SK-N-SH treated with all-trans-retinoic acid at 6 μM for 48 hours (cell line): ENCODE data around the gene SP110.

Experiments used
- ATAC-seq: fragments of 200-7000 bp; cut with Tn5 transposase; 3 replicates; pipeline ENCODE4 v1.9.1; 2020; ENCODE audit warnings: mild to moderate bottlenecking, moderate library complexity
- ARNTL ChIP-seq: fragments of 450-650 bp; formaldehyde crosslinking; IDR thresholded peaks from 2 replicates; pipeline ENCODE4 v1.5.0; 2020; ENCODE audit warnings: low read depth, mild to moderate bottlenecking, moderate library complexity, borderline replicate concordance
- CSRNP3 ChIP-seq: fragments of 250-450 bp; sonication (Bioruptor Pico); IDR thresholded peaks from 2 replicates; pipeline ENCODE4 v1.5.1; 2021; ENCODE audit warnings: mild to moderate bottlenecking, moderate library complexity
- ESRRG ChIP-seq: fragments of 250-450 bp; sonication (Bioruptor Pico); IDR thresholded peaks from 2 replicates; pipeline ENCODE4 v1.6.1; 2021; ENCODE audit warnings: mild to moderate bottlenecking
- GLIS3 ChIP-seq: fragments of 250-450 bp; sonication (Bioruptor Pico); IDR thresholded peaks from 2 replicates; pipeline ENCODE4 v1.5.0; 2020; ENCODE audit warnings: mild to moderate bottlenecking, moderate library complexity
- ISL1 ChIP-seq: fragments of 250-450 bp; sonication (Bioruptor Pico); IDR thresholded peaks from 2 replicates; pipeline ENCODE4 v2.1.2; 2022; ENCODE audit warnings: mild to moderate bottlenecking, moderate library complexity
- OSR1 ChIP-seq: fragments of 250-450 bp; sonication (Bioruptor Pico); IDR thresholded peaks from 2 replicates; pipeline ENCODE4 v1.8.0; 2022; ENCODE audit warnings: moderate library complexity, mild to moderate bottlenecking, inconsistent platforms
- POU6F1 ChIP-seq: fragments of 250-450 bp; sonication (Bioruptor Pico); IDR thresholded peaks from 2 replicates; pipeline ENCODE4 v1.8.0; 2021; ENCODE audit warnings: low read depth, mild to moderate bottlenecking, moderate library complexity, borderline replicate concordance
- PPARA ChIP-seq: fragments of 250-450 bp; sonication (Bioruptor Pico); IDR thresholded peaks from 2 replicates; pipeline ENCODE4 v1.5.0; 2020; ENCODE audit warnings: mild to moderate bottlenecking, borderline replicate concordance
- SNAI2 ChIP-seq: fragments of 250-450 bp; sonication (Bioruptor Pico); IDR thresholded peaks from 2 replicates; pipeline ENCODE4 v1.5.0; 2020; ENCODE audit warnings: mild to moderate bottlenecking, moderate library complexity
- TCF4 ChIP-seq: fragments of 250-450 bp; sonication (Bioruptor Pico); IDR thresholded peaks from 2 replicates; pipeline ENCODE4 v1.8.0; 2021; ENCODE audit warnings: mild to moderate bottlenecking, moderate library complexity, borderline replicate concordance
- ZFP3 ChIP-seq: fragments of 250-450 bp; sonication (Bioruptor Pico); IDR thresholded peaks from 2 replicates; pipeline ENCODE4 v1.5.0; 2020; ENCODE audit warnings: mild to moderate bottlenecking, moderate library complexity
- ZFP30 ChIP-seq: fragments of 450-650 bp; formaldehyde crosslinking; IDR thresholded peaks from 2 replicates; pipeline ENCODE4 v1.5.0; 2022; ENCODE audit warnings: mild to moderate bottlenecking, moderate library complexity
- TF ChIP-seq, protein P1 (sequence below): fragments of 250-450 bp; sonication (Bioruptor Pico); IDR thresholded peaks from 2 replicates; pipeline ENCODE4 v1.5.0; 2020; ENCODE audit warnings: mild to moderate bottlenecking, moderate library complexity

SP110 gene

DNA sequence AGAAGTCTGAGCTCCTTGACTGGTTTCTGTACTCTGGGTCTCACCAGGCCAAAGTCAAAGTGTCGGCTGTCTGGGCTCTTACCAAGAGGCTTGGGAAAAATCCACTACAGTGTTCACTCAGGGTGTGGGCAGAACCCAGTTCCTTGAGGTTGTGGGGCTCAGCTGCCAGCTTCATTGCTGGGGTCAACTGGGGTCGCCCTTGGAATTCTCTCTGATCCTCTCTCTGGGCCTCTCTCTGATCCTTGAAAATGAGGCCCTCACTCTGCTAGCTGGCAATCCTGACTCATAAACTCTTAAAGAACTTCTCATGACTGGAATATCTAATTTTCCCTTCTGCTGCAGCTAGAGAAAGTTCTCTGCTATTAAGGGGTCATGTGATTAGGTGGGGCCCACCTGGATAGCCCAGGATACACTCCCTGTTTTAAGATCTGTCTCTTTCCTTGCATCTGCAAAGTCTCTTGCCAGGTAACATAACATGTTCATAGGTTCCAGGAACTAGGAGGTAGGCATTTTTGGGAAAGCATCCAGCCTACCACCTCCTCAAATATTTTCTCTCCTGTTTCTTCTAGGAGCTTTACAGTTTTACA is 66.3 kb downstream of the SP110 start:
- TF ChIP-seq ESRRG (CRISPR knock-in tag) (no peak), ISL1 (no peak)
- no peak for ATAC-seq

GRCh38 chr2:230152334-230152733 is 67.5 kb downstream of the SP110 start:
- ATAC-seq: no peak
- TF ChIP-seq CSRNP3 (CRISPR knock-in tag): no peak
- TF ChIP-seq SNAI2 (CRISPR knock-in tag): no peak
- TF ChIP-seq, protein P1, sequence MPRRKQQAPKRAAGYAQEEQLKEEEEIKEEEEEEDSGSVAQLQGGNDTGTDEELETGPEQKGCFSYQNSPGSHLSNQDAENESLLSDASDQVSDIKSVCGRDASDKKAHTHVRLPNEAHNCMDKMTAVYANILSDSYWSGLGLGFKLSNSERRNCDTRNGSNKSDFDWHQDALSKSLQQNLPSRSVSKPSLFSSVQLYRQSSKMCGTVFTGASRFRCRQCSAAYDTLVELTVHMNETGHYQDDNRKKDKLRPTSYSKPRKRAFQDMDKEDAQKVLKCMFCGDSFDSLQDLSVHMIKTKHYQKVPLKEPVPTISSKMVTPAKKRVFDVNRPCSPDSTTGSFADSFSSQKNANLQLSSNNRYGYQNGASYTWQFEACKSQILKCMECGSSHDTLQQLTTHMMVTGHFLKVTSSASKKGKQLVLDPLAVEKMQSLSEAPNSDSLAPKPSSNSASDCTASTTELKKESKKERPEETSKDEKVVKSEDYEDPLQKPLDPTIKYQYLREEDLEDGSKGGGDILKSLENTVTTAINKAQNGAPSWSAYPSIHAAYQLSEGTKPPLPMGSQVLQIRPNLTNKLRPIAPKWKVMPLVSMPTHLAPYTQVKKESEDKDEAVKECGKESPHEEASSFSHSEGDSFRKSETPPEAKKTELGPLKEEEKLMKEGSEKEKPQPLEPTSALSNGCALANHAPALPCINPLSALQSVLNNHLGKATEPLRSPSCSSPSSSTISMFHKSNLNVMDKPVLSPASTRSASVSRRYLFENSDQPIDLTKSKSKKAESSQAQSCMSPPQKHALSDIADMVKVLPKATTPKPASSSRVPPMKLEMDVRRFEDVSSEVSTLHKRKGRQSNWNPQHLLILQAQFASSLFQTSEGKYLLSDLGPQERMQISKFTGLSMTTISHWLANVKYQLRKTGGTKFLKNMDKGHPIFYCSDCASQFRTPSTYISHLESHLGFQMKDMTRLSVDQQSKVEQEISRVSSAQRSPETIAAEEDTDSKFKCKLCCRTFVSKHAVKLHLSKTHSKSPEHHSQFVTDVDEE (CRISPR knock-in tag): no peak
- no peak for TF ChIP-seq POU6F1 (CRISPR knock-in tag)
- no peak for TF ChIP-seq GLIS3 (CRISPR knock-in tag)
- no peak for TF ChIP-seq ZFP3
- no peak for TF ChIP-seq TCF4

GRCh38 chr2:230144355-230144754 is 75.4 kb downstream of the SP110 start:
- no peak for TF ChIP-seq CSRNP3 (CRISPR knock-in tag)
- TF ChIP-seq PPARA (CRISPR knock-in tag): no peak
- TF ChIP-seq, protein P1 (CRISPR knock-in tag): no peak
- ATAC-seq: no peak

- no peak for ATAC-seq
- TF ChIP-seq GLIS3 (CRISPR knock-in tag) (no peak), PPARA (CRISPR knock-in tag) (no peak), ARNTL (CRISPR knock-in tag) (no peak), POU6F1 (CRISPR knock-in tag) (no peak), OSR1 (CRISPR knock-in tag) (no peak), ZFP30 (CRISPR knock-in tag) (no peak)
Observed at GRCh38 chr2:230140667-230141066, 79.1 kb downstream of the SP110 start.
